RKO (cell line): ENCODE results near the gene CNDP1.

Experiments
- DNase-seq: peaks from one replicate; pipeline ENCODE4 v3.0.0-alpha.2; 2016; ENCODE audit warnings: low spot score

The CNDP1 gene

GRCh38 chr18:74506448-74507084, 27.7 kb upstream of the CNDP1 start:
- no peak for DNase-seq

- DNase-seq: no peak
Measured at GRCh38 chr18:74507097-74507881, 27.0 kb upstream of the CNDP1 start.

GRCh38 chr18:74507927-74508326, 26.4 kb upstream of the CNDP1 start:
- no peak for DNase-seq

- no peak for DNase-seq
Measured at GRCh38 chr18:74508366-74508765, 25.9 kb upstream of the CNDP1 start.

GRCh38 chr18:74508821-74509225, 25.5 kb upstream of the CNDP1 start:
- DNase-seq: no peak

GRCh38 chr18:74509856-74510769, 24.2 kb upstream of the CNDP1 start:
- no peak for DNase-seq

- no peak for DNase-seq
Measured at GRCh38 chr18:74510770-74511095, 23.6 kb upstream of the CNDP1 start.

GRCh38 chr18:74511823-74512222, 22.5 kb upstream of the CNDP1 start:
- no peak for DNase-seq

GRCh38 chr18:74512321-74513053, 21.8 kb upstream of the CNDP1 start:
- no peak for DNase-seq

GRCh38 chr18:74513149-74513882, 21.0 kb upstream of the CNDP1 start:
- DNase-seq: no peak

GRCh38 chr18:74513883-74514205, 20.5 kb upstream of the CNDP1 start:
- DNase-seq: no peak

GRCh38 chr18:74514860-74515495, 19.3 kb upstream of the CNDP1 start:
- no peak for DNase-seq

GRCh38 chr18:74515620-74516231, 18.6 kb upstream of the CNDP1 start:
- no peak for DNase-seq

GRCh38 chr18:74516271-74517235, 17.7 kb upstream of the CNDP1 start:
- no peak for DNase-seq

GRCh38 chr18:74517236-74517630, 17.1 kb upstream of the CNDP1 start:
- no peak for DNase-seq

- DNase-seq: no peak
Measured at GRCh38 chr18:74518456-74519295, 15.6 kb upstream of the CNDP1 start.

- no peak for DNase-seq
Measured at GRCh38 chr18:74519320-74520095, 14.8 kb upstream of the CNDP1 start.
